ENCODE measurements around the gene PRAC2. TPM values are rescaled to one million over a fixed set of nuclear protein-coding genes. Genes with fewer than 3 reads are reported as not detected.
A peak's percentile ranks its signal among the peaks of the same experiment; 100 is the strongest.

PRAC2 gene
- total RNA-seq, 2 donors from 2014 or later: not detected

DNA sequence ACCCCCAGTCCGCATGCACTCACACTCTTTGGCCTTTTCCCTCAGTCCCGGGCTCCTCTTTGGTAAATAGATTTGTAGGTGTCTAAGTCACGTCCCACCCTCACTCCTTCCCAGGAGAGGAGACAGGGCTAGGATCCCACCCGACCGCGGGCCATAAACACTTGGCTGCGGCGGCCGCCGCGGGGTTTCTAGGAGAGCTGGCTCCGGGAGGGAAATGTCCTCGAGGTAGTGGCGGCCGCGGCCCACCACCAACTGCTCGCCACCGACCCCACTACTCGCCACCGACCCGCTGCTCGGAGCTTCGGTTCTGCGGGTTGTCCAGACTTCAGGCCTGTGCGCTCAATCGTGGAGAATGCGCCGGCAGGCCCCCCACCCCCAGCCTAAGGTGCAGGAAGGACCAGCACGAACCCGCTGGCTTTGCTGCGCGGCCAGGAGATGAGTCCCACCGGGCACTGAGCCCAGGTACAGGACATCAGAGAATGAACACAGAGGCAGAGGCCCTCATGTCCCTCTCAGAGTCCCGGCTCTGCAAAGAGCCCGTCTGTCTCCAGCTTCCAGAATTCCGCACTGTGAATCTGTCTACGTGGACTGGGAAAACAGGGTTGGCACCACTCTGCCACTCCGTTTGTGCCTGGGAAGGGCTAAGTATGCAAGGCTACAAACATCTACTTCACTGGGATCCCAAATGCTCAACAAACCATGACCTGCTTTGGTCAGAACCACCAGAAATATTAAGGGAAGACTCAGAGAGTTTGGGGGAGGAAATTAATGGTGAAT, 2.5 kb downstream of the PRAC2 start:
- Mint-ChIP-seq H3K4me1 (ENCODE audit: low read depth in 2 of 2) (peaks cover 22 to 35% of the 10 kb centered on the region in 2 donors), H3K27ac (no peak overlapping the region), H3K27me3 (peaks cover 56 to 79% of the 10 kb centered on the region in 2 donors), H3K36me3 (peaks cover 4% of the 10 kb centered on the region), H3K4me3 (peak overlapping the region; percentile 67), H3K9me3 (no peaks in the 10 kb centered on the region)
- DNase-seq (ENCODE audit: low spot score): no peak
- no peak for ATAC-seq

DNA sequence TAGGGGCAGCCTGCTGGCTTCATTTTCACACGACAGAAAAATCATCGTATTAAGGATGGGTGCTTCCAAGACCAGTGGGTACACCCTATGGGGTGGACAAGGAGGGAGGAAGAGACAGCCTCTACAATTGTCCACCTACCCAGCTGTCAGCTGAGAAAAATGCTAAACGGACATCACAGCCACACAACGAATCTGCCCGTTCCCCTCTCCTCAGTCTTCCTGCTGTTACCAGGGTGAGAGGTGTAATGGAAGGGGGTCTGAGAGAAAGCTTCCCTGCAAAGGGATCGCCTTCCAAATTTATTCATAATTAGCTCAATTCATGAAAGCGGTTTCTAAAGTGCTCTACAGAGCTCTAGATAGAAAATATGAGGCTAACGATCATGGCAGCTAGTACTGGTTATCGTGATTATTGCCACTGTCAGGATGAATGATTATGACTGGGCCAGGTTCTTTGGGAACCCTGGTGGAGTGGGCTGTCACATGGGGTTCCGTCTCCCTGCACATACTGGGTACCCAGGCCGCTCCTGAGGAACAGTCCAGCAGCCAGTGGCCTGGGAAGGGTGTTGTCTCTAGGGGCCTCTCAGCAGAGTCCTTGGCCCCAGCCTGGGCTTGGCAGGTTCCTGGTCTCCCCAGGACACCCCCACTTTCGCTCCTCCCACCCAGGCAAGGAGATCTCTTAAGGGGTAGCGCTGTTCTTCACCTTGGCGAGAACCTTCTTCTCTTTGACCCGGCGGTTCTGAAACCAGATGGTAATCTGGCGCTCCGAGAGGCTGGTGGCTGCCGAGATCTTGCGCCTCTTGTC, 3.3 kb downstream of the PRAC2 start:
- H3K27ac Mint-ChIP-seq: no peak overlapping the region
- H3K36me3 Mint-ChIP-seq: peaks cover 4% of the 10 kb centered on the region
- peaks cover 53 to 80% of the 10 kb centered on the region in 2 donors for H3K27me3 Mint-ChIP-seq

DNA sequence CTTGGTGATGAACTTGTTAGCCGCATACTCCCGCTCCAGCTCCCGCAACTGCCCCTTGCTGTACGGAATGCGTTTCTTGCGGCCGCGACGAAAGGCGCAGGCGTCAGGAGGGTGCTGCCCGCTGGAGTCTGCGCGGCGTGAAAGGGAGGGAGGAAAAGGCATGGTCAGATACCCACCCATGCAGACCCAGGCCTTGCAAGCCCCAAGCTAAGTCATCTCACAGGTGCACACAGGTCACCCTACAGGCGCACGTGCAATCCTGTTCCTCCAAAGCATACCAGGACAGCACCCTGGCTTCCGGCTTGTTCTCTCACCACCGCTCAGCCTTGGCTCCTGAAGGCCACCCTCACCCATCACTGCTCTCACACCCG, 3.9 kb downstream of the PRAC2 start:
- ATAC-seq (no peak), DNase-seq (ENCODE audit: low spot score) (no peak)
- Mint-ChIP-seq H3K4me1 (ENCODE audit: low read depth in 2 of 2) (peaks cover 22 to 30% of the 10 kb centered on the region in 2 donors), H3K36me3 (peaks cover 4% of the 10 kb centered on the region), H3K27ac (no peak overlapping the region), H3K9me3 (no peaks in the 10 kb centered on the region), H3K27me3 (peaks cover 54 to 84% of the 10 kb centered on the region in 2 donors), H3K4me3 (no peak overlapping the region)

More for the DNA sequence above, 3.3 kb downstream of the PRAC2 start:
- DNase-seq (ENCODE audit: low spot score) (no peak), ATAC-seq (no peak)
- no peaks in the 10 kb centered on the region for H3K9me3 Mint-ChIP-seq
- H3K4me1 Mint-ChIP-seq (ENCODE audit: low read depth in 2 of 2): peaks cover 22 to 30% of the 10 kb centered on the region in 2 donors
- no peak overlapping the region for H3K4me3 Mint-ChIP-seq

DNA sequence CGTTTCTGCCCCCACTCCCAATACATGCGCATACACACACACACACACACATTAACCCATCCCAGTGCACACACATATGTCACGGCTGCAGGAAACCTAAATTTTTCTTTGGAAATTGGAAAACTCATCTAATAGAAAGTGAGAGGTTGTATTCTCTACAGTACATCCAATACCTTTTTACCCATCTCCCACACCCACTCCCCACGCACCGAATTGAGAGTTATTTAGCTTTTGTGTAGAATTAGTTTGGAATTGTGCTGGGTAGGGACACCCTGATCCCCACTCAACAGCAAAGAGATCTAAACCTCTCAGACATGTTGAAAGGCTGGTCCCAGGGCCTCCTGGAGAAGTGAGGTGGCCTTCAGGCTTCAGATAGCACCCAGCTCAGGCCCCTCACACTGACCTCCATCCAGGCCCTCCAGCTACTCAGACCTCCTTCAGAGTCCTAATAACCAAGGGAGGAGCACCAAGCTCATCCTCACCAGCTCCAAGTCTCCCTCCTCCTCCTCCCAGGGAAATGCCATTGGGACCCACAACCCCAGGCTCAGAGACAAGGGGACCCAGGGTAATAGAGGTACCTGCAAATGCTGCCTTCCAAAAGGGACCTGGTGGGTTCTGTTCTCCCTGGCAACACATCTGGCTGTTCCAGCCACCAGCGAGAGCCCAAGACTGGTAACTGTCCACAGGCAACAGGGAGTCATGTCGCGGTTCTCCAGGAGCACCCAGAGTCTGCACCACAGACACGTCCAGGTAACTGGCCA, 4.6 kb downstream of the PRAC2 start:
- H3K4me1 Mint-ChIP-seq (ENCODE audit: low read depth in 2 of 2): peaks cover 22 to 30% of the 10 kb centered on the region in 2 donors
- H3K27me3 Mint-ChIP-seq: peaks cover 53 to 84% of the 10 kb centered on the region in 2 donors
- ATAC-seq: no peak
- H3K4me3 Mint-ChIP-seq: peak overlapping the region; percentile 67
- no peak for DNase-seq (ENCODE audit: low spot score)
- no peak overlapping the region for H3K27ac Mint-ChIP-seq
- peaks cover 4% of the 10 kb centered on the region for H3K36me3 Mint-ChIP-seq
- H3K9me3 Mint-ChIP-seq: no peaks in the 10 kb centered on the region

DNA sequence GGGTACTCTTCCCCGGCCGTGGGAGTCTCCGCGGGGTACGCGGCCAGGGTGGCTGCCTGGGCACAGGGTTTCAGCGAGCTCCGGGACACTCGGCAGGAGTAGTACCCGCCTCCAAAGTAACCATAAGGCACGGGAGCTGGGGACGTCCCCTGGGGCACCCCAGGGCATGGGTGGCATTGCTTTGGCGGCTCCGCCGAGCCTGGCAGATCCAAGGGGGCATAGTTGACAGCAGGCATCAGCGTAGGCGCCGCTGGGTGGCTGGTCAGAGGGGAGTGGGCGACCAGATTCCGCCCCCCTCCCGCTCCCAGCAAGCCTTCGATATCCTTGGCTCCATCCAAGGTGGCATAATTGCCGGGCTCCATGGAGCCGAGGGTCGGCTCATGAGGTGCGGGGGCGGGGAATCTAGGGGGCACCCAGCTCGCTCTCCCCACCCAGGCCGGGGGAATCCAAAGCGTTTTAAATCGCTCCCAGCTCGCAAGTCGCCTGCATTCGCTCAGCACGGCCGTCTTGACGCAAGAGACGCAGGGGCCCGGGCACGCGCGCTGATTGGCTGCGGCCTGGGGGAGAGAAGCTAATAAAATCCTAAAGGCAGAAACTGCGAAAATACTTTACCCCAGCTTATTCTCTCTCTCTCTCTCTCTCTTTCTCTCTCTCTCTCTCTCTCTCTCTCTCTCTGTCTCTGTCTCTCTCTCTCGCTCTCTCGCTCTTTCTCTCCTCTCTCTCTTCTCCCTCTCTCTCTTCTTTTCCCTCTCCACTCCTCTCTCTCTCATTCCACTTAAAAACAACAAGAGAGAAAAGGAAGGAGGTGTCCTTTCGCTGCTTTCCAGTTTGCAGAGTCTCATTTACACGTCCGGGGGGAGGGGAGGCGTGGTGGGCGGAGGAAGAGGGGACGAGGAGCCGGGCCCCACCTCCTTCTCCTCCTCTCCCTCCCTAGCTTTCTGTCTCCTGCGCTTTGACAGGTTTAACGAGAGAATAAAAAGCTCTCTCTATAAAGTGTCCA, 5.5 kb downstream of the PRAC2 start, which contains the start of gene HOXB13:
TSS of gene HOXB13 (minus strand) at position 519 of the 1,000 bp plus-strand sequence. CDS start at position 362, 157 bp downstream.
- Mint-ChIP-seq H3K4me1 (ENCODE audit: low read depth in 2 of 2) (peaks cover 25 to 28% of the 10 kb centered on the region in 2 donors), H3K4me3 (peak within 1 kb of the TSS; percentile 67), H3K36me3 (peaks cover 4% of the 10 kb centered on the region), H3K9me3 (no peaks in the 10 kb centered on the region), H3K27me3 (peaks cover 57 to 92% of the 10 kb centered on the region in 2 donors), H3K27ac (no peak within 1 kb of the TSS)
- no peak for DNase-seq (ENCODE audit: low spot score)
- no peak for ATAC-seq

DNA sequence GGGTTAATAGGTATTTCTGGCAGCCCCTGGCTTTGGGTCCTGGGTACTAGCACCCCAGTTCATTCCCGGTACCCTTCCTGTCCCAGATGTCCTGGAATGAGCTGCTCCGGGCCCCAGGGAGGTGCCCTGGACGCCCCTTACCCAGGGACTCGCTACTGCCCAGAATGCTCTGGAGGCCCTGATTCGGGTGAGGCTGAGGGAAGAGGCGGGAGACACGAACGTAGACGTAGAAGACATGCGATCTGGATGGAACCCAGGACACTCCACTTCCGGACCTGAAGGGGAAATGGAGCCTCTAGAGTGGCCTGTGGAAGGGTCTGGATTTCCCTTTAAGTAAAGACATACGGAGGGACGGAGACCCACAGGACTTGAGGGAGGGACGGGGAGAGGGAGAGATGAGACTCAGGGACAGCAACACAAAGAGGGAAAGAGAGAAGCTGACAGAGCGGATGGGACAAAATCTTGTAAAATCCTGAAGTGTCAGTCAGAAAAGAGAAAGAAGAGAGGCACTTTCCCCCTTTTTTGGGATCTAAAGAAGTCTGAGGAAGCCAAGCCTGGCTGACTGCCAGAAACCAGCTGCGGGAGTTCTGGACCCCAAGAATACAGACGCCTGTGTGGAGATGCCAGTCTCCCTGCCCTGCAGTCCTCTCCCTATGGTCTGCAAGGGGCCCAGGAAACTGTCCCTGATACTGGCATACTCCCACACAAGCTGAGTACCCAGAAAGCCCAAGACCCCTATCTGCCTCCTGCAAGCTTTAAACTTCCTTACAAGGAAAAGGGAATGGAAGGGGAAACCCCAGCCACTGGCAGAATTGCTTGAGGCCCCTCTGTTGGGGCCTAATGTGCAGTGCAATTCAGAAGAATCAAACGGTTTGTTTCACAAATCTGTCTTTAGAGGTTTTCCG, 6.6 kb downstream of the PRAC2 start:
- peaks cover 4% of the 10 kb centered on the region for H3K36me3 Mint-ChIP-seq
- peak overlapping the region; percentile 8 for H3K4me3 Mint-ChIP-seq
- DNase-seq (ENCODE audit: low spot score) (no peak), ATAC-seq (no peak)
- H3K27me3 Mint-ChIP-seq: peaks cover 58 to 92% of the 10 kb centered on the region in 2 donors
- no peaks in the 10 kb centered on the region for H3K9me3 Mint-ChIP-seq
- peaks cover 20 to 23% of the 10 kb centered on the region in 2 donors for H3K4me1 Mint-ChIP-seq (ENCODE audit: low read depth in 2 of 2)
- H3K27ac Mint-ChIP-seq: no peak overlapping the region

DNA sequence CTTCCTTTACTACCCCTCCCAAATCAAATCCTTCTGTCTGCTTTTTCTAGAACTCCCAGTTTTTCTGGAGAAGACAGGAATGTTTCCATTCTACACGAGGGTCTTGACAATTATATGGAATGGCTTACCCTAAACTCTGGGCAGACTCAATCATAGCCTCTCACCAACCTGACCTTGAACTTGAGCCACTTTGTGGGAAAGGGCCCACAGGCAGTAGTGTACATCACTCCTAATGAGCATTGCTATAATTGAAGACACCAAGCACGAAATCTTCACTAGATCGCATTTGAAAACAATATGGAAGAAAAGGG, 7.2 kb downstream of the PRAC2 start:
- Mint-ChIP-seq H3K4me3 (no peak overlapping the region), H3K4me1 (ENCODE audit: low read depth in 2 of 2) (peaks cover 17 to 19% of the 10 kb centered on the region in 2 donors), H3K27ac (no peak overlapping the region), H3K9me3 (no peaks in the 10 kb centered on the region), H3K27me3 (peaks cover 61 to 92% of the 10 kb centered on the region in 2 donors), H3K36me3 (peaks cover 4% of the 10 kb centered on the region)
- ATAC-seq: no peak
- DNase-seq (ENCODE audit: low spot score): no peak

DNA sequence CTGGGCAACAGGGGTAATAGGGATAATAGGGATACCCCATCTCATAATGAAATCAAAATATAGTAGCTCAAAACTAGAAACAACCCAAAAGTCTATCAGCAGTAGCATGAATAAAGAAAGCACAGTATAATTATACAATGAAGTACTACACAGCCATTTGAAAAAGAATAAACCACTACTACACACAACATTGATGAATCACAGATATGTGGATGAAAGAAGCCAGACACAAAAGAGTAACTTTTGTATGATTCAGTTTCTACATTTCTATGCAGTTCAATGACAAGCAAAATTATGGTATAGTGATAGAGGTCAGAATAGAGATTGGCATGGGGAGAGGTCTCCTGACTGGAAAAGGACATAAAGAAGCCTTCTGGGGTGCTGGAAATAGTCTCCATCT, 8.4 kb downstream of the PRAC2 start:
- peaks cover 15 to 18% of the 10 kb centered on the region in 2 donors for H3K4me1 Mint-ChIP-seq (ENCODE audit: low read depth in 2 of 2)
- ATAC-seq: no peak
- H3K27me3 Mint-ChIP-seq: peaks cover 64 to 96% of the 10 kb centered on the region in 2 donors
- no peak for DNase-seq (ENCODE audit: low spot score)
- no peaks in the 10 kb centered on the region for H3K9me3 Mint-ChIP-seq
- H3K36me3 Mint-ChIP-seq: peaks cover 4% of the 10 kb centered on the region
- H3K27ac Mint-ChIP-seq: no peak overlapping the region
- H3K4me3 Mint-ChIP-seq: no peak overlapping the region

DNA sequence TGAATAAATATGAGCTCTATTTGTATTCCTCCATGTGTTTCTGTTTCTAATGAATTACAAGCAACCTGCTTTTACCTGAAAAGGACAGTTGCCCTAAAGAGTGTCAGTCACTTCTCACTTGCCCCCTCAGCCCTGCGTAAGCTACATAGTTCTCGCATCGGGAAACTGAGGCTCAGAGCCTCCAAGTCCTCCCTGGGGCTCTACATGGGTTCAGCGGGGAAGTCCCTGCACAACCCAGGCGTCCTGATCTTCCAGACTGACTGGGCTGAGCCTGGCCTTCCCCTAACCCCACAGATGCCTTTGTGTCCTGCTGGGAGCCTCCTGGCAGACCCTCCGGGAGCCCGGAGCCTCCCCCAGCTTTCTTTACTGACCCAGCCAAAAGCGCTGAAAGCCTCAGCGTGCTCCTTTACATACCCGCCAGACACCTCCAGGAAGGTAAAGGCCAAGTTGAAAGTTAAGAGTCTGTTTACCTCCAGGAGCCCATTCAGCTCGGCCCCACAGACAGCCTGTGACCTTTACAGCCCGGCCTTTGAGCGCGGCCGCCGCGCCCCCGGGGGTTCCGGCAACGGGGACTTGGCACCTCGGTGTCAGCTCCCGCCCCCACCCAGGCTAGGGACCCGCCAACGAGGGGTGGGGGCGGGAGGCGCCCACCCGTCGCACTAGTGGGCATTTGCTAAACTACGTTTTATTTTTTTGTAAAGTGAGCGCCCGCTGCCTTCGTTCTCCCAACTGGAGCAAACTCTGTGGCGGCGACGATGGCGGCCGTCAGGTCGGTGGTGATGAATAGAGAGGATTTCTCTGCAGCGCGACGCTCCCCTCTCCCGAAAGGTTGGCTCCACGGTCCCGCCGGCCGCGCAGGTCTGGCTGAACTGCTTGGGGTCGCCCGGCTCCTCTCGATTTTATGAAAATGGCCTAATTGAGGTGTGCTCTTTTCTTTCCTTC, 10.0 kb downstream of the PRAC2 start:
- H3K4me1 Mint-ChIP-seq (ENCODE audit: low read depth in 2 of 2): peaks cover 15 to 18% of the 10 kb centered on the region in 2 donors
- no peaks in the 10 kb centered on the region for H3K9me3 Mint-ChIP-seq
- peaks cover 65 to 95% of the 10 kb centered on the region in 2 donors for H3K27me3 Mint-ChIP-seq
- ATAC-seq (no peak), DNase-seq (ENCODE audit: low spot score) (no peak)
- peaks cover 4% of the 10 kb centered on the region for H3K36me3 Mint-ChIP-seq
- peak overlapping the region; percentile 36 for H3K4me3 Mint-ChIP-seq
- H3K27ac Mint-ChIP-seq: no peak overlapping the region

DNA sequence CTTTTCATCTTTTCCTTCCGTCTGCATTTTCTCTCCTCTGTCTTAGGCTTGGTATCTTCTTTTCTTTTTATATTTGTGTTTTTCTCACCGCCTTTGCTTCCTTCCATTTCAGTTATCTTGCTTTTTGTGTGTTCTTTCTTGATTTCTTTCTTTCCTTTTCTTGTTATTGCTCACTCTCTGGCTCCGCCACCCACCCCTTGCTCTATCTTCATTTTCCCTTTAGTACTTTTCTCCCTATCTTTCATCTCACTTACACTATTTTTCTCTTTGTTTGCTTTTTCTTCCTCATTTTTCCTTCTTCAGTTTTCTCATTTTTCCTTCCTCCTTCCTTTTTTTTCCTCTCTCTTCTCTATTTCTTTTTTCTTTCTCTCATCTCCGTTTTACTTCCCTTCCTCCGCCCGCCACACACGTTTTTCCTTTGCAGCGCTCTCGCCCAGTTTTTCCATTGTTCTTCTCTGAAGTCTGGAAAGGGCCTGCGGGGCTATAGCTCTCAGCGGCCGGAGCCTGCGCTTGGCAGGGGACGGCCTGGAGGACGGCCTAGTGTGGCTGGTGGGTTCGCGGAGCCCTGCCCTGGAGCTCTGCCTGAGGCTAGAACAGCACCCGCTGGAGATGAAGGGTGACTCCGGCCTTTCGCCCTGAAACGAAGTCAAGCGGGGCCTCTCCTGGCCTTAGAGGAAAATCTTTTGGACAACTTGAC, 10.8 kb downstream of the PRAC2 start:
- peak overlapping the region; percentile 36 for H3K4me3 Mint-ChIP-seq
- DNase-seq (ENCODE audit: low spot score): no peak
- no peak overlapping the region for H3K27ac Mint-ChIP-seq
- H3K27me3 Mint-ChIP-seq: peaks cover 66 to 87% of the 10 kb centered on the region in 2 donors
- no peaks in the 10 kb centered on the region for H3K9me3 Mint-ChIP-seq
- H3K36me3 Mint-ChIP-seq: peaks cover 4% of the 10 kb centered on the region
- H3K4me1 Mint-ChIP-seq (ENCODE audit: low read depth in 2 of 2): peaks cover 11 to 16% of the 10 kb centered on the region in 2 donors
- ATAC-seq: no peak

Data from natural killer cell treated with Interleukin-12 subunit alpha and Interleukin-12 subunit beta and Interleukin-15 and Interleukin-18, amount 100 ng/mL, for 72 hours (primary cell).